HG03097 (cell line): ENCODE data around the gene RNLS.

Source experiments
- ATAC-seq: cut with Tn5 transposase; IDR thresholded peaks from one replicate; pipeline ENCODE4 v1.9.1; 2021; ENCODE audit not compliant: unreplicated experiment, low FRiP score

Gene RNLS

DNA sequence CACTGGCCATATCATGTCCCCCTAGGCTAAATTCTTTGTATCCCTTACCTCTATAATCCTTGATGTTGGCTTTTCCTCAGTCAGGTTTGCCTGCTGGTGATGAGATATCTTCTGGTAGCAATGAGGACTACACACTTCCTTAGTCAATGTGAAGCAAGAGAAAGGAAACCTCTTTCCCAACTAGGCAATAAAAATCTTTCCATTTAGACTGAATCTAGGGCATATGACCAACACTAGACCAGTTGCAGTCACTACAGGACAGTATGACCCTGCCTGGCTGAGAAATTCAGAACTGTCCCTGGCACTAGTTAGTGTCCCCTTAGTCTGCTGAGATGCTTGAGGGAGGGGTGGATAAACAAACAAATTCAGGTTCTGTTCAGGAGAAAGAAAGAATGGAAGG, 142.6 kb downstream of the RNLS start:
- no peak for ATAC-seq

GRCh38 chr10:88439932-88440331, 143.2 kb downstream of the RNLS start:
- no peak for ATAC-seq

DNA sequence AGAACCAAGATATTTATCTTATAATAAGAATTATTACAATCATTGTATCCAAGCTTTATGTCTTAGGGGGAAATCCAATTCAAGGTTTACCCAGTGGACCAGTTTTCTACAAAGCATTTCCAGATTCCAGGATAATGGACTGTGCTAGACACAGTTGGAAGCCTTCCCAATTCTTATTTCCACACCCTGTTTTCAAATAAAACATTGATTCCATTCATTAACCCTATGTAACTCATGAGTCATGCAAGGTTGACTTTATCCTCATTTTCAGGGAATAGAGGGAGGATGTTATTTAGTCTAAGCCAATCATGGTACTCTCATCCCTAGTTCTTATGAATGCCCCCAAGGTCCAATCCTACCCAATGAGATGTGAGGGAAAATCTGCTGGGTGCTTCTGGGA, 145.7 kb downstream of the RNLS start:
- ATAC-seq: no peak

DNA sequence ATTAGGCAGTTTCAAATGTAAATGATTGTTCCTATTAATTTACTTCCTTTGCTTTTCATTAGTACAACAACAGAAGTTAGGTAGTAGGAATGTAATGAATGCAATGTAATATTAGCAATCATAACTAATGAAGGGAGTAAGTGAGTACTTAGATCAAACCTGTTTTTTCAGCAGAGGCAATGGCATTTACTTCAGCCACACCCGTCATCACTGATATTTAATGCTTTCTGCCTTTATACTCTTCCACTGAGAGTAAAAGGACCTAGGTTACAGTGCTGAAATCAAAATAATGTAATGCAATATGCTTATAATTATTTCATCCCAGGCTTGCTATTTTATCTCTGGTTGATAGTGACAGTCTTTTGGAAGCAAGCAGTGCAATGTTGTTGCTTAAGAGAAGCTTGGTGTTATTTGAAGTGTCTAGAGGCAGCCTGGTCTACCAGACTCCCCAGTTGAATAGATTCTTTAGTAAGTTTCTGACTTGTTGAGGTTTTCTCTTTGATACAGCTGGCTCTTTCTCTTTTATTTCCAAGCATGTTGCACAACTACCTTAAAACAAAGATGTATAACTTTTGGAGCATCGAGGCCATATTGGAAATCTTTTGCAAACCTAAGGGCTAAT, 149.4 kb downstream of the RNLS start:
- no peak for ATAC-seq

GRCh38 chr10:88431103-88431502, 152.0 kb downstream of the RNLS start:
- ATAC-seq: no peak

DNA sequence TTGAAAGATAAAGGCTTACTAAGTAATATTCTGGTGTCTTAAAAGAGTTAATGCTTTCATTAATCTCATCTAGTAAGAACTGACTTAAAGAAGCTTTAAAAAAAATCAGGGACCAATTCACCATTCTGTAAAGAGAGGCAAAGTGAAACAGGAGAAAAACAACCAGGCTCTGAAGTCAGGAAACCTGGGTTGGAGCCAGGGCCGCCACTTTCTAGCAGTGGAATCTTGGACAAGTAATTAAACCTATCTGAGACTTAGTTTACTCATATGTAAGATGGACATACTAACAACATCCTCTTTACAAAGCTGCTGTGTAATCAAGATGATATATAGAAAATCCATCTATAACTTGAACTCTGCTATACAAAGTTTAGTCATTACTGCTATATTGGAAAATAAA, 154.1 kb downstream of the RNLS start:
- no peak for ATAC-seq

DNA sequence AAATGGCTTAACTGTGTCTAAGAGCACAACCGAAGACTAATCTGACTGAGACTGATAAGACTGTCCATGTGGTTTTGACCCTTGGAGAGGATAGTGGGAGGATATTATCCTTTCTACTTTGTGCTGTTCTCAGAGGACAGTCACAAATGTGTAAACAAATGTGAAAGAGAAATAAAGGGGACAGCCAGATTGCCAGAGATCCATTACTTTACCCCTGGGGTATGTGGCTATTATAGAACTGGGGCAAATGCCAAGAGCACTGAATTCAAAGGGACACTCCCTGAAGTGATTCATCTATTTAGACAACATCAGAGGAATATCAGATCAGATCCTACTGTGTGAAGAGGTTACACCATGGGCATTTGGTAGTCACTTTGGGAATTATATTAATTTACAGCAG, 154.7 kb downstream of the RNLS start:
- no peak for ATAC-seq

DNA sequence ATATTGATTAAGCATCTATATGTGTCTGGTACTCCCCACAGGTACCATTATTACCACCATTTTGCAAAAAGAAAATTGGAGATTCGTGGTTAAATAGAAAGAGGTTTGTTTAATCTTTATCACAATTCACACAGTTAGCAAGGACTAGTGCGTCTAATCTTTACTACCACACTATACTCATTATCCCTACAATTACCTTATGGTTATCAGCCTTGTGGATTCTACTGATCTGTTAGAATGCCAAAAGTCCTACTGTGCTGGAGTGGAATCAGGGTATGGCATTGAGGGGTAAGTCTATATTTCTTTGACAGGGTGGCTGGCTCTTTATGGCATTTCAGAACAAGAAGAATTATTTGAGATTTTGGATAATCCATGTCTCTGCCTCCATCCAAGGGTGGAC, 156.1 kb downstream of the RNLS start:
- no peak for ATAC-seq

DNA sequence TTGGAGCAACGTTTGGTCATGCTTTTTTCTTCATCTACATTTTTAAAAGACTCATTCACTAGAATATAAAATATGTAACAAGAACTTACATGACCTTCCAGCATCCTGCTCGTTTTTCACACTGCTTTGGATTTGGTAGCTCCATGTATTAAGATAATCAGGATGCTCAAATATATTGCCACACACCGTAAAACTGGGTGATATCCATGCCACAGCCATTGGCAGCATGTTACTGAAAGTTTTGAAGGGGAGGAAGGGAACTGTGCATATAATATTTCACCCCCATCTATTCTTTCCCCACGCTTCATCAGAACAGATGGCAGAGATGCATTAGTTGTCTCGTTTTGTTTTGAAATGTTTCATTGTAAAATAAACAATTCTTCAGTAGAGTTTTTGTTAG, 158.2 kb downstream of the RNLS start:
- ATAC-seq: no peak

- no peak for ATAC-seq
Observed at GRCh38 chr10:88423732-88424131, 159.4 kb downstream of the RNLS start.

DNA sequence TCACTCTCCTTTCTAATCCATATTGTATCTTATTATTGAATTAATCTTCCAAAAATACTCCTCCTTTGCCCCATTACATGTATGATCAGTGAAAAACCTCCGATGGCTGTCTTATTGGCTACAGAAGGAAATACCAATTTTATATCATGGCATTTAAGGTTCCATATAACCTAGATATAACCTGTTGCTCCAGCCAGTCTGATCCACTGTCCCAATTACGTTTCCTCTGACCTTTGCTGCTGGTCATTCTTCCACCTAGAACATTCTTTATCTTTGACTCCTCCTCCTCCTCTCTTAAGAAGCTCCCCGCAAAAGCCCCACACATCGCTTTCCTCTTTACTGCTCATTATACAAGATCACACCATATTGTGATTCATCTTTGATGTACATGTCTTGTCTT, 161.5 kb downstream of the RNLS start:
- ATAC-seq: no peak

GRCh38 chr10:88418871-88419270, 164.2 kb downstream of the RNLS start:
- ATAC-seq: no peak

DNA sequence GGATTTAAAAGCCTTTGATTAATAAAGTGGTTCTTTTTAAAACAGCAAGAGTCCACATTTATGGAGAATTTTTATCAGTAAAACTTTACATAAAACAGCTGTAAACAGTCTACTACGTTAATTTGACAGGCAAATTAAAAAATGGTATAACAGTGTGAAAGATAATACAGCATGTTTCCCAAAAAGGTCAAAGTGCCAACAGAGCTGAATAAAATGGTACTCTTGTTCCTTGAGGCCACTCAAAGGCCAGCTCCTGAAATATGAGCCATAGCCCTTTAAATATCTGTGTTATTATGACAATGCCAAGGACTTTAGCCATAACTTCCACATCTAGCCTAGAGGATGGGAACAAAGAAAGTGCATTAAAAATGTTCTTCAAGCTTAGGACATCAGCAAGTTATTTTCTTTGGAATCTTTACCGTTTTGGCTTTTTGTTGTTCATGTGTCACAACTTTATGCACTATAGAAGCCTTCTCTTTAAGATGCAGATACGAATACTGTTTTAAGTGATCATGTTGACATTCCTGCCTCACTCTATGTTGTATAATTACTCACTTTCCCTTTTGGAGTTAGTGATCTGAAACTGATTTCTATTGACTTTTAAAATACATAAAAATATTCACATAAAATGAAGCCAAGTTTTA, 165.6 kb downstream of the RNLS start:
- no peak for ATAC-seq

DNA sequence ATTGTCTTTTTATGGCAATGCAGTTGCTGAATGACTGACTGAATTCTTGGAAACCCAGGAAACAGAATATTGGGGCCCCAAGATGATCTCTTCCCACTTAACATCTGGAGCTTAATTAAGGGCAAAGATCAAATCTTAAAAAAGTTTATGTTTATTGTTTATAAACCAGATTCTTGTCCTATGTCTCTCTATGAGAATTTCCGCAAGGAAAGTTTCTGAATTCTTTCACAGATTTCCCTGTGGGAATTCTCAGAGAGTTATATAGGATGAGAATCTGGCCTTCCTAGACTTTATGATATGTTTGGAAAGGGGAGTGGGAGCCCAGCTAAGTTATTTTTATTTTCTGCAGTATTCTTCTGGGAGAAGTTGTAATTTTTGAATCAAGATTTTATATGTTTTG, 166.3 kb downstream of the RNLS start:
- no peak for ATAC-seq

- ATAC-seq: no peak
Observed at GRCh38 chr10:88415533-88416130, 167.5 kb downstream of the RNLS start.

GRCh38 chr10:88413412-88413811, 169.7 kb downstream of the RNLS start:
- ATAC-seq: no peak

DNA sequence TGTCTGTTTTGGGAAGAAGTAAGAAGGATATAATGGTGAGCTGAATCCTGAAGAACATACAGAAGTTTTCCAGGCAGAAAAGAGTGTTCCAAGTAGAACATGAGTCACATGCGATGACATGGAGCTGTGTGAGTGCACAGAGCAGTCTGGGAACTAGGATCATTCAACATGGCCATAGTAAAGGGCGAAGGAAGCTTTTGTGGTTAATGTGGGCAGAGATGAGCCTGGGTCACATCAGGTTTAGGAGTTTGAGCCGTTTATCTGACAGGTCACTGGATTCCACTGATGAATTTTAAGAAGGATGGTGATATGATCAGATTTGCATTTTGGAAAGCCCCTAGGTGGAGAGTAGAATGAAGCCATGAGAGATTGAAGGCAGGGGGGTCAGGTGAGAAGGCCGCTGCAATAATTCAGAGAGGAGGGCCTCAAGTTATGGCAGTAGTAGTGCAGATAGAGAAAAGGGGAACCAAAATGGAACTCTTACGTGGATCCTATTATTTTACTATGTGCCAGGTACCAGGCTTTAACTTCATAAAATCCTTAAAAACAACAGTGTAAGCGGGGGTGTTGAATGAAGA, 171.3 kb downstream of the RNLS start:
- ATAC-seq: no peak

DNA sequence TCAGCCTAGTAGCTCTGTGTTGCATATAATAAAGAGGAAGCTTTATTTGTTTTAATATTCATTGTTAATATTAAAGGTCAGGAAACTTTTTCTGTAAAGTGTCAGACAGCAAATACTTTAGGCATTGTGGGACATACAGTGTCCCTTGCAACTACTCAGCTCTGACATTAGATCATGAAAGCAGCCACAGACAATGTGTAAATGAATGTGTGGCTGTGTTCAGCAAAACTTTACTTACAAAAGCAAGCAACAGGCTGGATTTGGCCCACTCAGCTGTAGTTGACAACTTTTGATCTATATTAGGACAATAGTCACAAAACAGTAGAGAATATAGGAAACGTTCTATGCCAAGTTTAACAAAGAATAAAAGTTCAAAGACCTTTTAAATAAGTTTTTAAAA, 173.3 kb downstream of the RNLS start:
- no peak for ATAC-seq

- peak; percentile 56 for ATAC-seq
Observed at GRCh38 chr10:88409236-88409635, 173.9 kb downstream of the RNLS start.

DNA sequence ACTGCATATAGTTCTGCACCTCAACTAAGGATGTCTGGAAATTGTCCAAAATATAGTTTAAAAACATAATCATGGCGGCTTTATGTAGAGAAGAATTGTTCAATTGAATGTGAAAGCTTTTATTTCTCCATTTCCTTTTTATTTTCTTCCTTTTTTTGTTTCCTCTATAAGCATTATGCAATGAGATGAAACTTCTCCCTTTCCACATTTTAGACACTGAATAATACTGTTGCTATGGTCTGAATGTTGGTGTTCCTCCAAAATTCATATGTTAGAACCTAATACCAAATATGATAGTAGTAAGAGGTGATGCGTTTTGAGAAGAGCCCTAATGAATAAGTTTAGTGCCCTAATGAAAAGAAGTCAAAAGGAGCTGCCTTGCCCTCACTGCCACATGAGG, 175.0 kb downstream of the RNLS start:
- ATAC-seq: no peak

DNA sequence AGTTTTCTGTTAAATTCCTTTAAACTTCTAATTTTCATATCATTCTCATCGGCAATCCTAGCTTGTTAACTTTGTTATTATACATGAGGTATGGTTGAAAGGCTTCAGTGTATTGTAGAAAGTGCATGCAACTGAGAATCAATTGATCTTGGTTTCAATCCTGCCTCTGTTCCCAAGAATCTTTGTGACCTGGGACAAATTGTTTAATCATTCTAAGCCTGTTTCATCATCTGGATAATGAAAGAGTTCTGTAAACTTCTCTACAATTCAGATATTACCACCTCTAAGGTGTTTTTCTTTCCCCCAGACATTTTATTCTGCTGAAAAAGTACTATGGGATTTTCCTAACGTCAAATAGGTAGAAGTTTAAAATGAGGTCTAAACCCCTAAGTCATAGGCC, 179.0 kb downstream of the RNLS start:
- ATAC-seq: no peak
